NCI-H1048 (cell line): ENCODE data around the gene MUC20.
"Not testable (repeated sequence)": the region's sequence is repeated elsewhere in the genome, so short reads cannot be mapped to it uniquely, and the experiment has no call there.

ENCODE experiments used
- DNase-seq: peaks from one replicate; lab custom pipeline; 2025; lab: John Stamatoyannopoulos, UW

Gene MUC20

DNA sequence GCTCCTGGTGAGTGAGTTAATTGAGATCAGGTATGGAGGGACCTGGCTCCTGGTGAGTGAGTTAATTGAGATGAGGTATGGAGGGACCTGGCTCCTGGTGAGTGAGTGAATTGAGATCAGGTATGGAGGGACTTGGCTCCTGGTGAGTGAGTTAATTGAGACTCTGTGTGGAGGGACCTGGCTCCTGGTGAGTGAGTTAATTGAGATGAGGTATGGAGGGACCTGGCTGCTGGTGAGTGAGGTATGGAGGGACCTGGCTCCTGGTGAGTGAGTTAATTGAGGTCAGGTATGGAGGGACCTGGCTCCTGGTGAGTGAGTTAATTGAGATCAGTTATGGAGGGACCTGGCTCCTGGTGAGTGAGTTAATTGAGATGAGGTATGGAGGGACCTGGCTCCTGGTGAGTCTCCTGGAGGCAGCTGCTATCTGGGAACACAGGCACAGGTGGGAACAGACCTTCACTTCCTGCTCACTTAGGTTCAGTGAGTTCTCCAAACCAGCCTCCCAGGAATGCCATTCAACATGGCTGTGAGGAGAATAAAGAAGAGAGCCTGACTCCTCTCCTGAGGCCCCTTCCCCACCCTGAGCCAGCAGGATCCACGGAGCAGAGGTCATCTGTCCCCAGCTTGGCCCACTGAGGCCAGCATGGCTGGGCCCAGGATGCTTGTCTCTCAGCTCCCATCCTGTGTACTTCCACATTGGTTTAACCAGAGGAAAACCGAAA is 9.5 kb upstream of the MUC20 start:
- DNase-seq: not testable (repeated sequence)

DNA sequence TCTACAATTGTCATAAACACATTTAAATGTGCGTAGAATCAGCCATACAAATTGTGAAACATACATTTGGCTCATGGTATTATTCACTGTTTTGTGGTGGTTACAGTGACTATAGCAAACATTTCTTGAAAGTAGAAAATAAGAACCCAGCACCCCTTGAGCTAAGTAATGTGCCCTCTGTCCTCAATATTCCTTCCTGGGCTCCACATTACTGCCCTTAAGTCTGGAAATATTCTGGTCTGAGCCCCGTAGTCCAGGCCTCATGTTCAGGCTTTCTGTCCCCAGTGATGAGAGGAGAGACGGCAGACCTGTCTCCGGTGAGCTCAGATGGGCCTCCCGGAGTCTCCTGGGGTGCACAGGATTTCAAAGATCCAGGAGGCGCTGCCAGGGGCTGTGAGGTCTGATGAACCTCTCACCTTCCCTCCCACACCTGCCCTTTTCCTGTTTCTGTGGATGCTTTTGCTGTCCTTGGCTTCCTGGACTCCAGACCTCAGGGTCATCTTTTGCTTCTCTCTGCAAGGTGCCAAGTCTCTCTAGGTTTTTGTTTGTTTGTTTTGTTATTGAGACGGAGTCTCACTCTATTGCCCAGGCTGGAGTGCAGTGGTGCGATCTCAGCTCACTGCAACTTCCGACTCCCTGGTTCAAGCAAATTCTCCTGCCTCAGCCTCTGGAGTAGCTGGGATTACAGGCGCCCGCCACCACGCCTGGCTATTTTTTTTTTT is 8.8 kb upstream of the MUC20 start:
- no peak for DNase-seq

DNA sequence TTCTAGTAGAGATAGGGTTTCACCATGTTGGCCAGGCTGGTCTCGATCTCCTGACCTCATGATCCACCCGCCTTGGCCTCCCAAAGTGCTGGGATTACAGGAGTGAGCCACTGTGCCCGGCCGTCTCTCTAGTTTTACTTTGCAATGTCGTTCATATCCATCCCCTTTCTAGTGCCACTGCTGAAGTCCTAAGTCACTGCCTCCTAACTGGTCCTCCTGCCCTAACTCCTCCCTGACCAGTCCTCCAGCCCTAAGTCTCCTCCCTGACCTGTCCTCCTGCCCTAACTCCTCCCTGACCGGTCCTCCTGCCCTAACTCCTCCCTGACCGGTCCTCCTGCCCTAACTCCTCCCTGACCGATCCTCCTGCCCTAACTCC is 8.3 kb upstream of the MUC20 start:
- not testable (repeated sequence) for DNase-seq

DNA sequence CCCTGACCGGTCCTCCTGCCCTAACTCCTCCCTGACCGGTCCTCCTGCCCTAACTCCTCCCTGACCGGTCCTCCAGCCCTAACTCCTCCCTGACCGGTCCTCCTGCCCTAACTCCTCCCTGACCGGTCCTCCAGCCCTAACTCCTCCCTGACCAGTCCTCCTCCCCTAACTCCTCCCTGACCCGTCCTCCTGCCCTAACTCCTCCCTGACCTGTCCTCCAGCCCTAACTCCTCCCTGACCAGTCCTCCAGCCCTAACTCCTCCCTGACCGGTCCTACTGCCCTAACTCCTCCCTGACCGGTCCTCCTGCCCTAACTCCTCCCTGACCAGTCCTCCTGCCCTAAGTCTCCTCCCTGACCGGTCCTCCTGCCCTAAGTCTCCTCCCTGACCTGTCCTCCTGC is 7.6 kb upstream of the MUC20 start:
- DNase-seq: not testable (repeated sequence)

DNA sequence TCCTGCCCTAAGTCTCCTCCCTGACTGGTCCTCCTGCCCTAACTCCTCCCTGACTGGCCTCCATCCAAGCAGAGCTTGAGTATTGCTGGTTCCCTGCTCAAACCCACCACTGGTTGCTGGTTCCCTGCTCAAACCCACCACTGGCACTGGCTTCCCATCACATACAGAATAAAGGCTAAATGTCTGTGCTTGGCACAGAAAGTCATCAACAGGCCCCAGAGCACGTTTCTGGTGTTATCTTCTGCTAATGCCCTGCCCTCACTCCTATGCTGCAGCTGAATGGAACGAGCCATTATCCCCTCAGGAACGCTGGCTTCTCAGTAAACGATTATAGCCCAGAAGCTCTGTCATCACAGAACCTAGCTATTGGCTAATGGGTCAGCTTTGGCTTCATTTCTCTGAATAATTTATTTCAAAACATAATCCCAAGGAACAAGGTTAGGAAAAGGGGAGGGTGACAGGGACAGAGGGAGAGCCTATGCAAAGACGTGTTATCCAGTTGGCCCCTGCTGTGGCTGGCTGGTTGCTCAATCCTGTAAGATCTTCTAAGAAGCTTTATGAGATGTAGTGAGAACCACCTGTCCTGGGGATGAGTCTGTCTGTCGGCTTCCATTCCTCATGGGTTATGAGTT is 6.3 kb upstream of the MUC20 start:
- no peak for DNase-seq

DNA sequence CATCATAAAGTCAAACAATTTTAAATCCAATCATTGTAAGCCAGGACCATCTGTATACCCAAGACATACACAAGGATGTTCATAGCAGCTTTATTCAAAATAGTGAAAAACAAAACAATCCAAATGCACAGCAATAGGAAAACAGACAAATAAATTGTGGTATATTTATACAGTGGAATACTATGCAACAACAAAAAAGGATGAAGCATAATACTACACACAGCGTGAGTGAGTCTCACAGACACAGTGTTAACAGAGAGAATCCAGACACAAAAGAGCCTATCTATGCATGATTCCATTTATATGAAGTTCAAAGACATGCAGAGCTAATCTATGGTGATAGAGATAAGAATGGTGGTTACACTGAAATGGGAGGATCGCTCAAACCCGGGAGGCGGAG is 5.6 kb upstream of the MUC20 start:
- no peak for DNase-seq

DNA sequence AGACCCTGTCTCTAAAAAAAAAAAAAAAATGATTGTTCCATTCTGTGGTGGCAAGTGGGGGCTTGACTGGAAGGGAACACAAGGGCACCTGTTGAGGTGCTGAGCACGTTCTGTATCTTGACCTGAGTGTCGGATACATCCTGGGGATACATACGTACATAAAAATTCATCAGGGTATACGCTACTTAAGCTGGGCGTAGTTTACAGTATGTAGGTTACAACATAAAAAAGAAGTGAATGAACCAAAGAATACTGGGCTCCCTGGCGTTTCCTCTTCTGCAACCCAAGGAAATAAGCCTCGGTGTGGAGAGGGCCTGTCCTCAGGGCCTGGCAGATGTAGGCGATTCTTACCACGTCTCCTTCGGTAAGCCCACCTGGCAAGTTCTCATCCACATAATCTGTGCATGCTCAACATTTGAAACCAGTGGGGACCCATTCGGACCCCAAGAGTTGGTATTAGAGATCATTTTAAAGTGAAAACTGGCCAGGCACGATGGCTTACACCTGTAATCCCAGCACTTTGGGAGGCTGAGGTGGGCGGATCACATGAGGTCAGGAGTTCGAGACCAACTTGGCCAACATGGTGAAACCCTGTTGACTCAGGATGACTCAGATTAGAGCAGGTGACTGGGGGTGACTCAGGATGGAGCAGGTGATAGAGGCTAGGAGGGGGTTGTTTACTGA is 5.1 kb upstream of the MUC20 start:
- no peak for DNase-seq

DNA sequence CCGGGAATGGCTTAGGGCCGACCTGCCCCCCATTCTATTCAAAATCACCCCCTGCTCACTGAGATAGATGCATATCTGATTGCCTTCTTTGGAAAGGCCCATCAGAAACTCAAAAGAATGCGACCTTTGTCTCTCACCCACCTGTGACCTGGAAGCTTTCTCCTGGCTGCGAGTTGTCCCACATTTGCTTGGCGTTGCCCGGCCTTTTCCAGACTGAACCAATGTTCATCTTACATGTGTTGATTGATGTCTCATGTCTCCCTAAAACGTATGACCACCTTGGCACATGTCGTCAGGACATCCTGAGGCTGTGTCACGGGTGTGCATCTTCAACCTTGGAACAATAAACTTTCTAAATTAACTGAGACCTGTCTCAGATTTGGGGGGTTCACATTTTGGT is 3.4 kb upstream of the MUC20 start:
- no peak for DNase-seq

DNA sequence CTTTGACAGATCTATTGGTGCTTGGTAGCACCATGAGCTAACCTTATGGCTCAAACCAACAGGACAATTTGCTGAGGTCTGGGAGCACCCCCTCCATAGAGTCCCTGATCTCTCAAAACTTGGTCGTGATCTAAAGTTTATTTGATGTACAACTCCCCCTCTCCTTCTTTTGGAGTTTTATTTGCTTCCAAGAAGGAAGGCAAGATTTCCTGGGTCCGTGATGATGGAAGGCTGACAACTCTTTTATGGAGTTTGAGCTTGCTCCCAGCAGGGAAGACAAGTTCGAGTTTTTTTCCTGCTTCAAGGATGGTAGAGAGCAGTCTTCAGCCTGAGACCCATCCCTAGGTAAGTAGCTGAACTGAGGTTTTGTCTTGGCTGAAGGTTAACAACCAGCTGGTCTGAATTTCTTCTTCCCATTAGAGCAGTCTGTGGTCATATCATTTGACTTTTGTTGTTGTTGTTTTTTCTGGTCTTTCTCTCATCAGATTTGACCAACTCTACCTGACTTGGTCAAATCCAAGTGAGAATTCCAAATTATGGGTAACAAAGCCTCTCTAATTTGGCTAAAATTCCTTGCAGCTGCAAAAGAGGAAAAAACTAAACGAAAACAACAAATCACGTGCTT is 2.8 kb upstream of the MUC20 start:
- DNase-seq: no peak

DNA sequence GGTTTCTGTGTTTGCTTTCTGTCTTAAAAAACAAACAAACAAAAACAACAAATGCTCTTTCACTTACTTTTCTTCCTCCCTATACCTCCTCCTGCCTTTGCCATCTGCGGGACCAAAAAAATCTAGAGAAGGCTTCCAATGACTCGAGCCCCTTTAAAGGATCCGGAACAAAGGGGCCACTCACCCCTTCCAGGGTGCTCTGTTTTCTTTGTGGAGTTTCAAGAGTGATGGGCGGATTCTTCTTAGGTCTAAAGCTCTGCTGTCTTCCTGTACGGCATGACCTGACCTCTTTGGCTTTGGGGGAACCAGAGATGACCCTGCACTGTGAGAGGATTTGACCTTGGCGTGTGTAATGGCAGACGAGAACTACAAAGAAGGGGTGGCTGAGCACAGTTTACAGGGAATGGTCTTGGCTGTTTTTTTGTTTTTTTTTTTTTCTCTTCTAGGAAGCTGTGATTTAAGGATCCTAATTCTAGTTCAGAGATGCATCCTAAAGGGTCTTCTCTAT is 2.2 kb upstream of the MUC20 start:
- DNase-seq: no peak

DNA sequence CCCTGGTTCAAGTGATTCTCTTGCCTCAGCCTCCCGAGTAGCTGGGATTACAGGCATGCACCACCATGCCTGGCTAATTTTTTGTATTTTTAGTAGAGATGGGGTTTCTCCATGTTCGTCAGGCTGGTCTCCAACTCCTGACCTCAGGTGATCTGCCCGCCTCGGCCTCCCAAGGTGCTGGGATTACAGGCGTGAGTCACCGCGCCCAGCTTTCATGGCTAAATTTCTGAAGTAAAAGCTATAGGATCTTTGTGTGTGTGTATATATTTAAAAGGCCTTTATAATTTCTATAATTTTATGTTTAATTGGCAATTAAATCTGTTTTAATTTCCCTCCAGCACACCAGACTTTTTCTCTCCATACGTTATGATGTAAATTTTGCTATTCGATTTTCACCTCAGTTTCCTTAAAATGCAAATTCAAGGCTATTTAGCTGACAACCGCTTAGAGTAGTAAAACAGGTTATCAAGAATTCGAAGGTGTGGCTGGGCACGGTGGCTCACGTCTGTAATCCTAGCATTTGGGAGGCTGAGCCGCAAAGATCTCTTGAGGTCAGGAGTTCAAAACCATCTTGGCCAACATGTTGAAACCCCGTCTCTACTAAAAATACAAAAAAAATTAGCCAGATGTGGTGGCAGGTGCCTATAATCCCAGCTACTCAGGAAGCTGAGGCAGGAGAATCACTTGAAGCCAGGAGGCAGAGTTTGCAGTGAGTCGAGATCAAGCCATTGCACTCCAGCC is 1.1 kb upstream of the MUC20 start:
- DNase-seq: not testable (repeated sequence)

DNA sequence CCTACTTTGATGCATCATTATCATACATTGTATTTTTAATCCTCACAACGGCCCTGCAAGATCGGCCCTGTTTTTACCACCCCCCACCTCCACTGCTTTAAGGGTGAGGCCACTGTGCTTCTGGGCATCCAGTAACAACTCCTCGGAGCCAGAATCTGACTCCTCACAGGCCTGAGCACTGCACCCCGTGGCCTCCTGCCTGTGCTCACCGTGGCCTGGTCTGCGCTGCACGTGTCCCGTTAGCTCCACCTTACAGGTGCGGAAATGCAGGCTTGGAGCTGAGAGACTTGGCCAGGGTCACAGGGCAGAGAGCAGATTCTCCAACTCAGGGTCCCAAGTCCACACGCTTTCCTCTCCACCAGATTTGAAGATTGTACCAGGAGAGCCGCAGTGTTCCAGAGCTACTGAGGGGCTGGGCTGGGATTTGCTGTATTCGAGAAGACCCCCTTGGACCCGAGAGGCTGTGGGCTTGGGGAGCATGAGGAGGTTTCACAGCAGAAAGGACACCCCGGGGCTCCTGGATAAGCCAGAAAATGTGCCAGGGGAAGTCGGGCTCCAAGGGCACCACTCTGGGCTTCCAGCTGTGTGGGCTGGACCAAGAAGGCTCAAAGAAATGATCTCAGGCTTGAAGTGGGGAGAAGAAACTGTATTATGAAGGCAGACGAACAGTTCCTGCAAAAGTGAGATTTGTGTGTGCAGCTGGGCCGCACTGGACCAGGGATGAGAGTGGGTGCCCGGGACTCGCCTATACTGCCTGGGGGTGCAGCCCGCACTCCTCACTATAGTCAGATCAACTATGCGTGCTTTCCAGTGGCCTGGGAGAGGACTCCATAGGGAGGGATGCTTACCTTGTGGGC is 1.6 kb downstream of the MUC20 start:
- not testable (repeated sequence) for DNase-seq

DNA sequence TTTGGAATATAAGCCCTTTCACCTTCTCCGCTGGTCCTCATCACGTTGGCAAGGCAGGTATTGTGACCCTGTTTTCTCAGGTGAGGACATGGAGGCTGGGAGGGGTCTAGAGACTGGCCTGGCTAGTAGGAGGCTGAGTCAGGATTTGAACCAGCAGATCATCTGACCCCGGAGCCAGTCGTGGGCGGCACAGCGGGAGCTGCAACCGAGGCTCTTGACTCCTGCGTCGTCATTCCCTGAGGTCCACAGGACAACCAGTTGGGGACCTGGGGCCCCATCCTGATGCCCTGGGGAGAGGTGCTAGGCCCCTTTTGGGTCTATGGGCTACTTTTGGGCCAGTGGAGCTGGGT is 2.2 kb downstream of the MUC20 start:
- not testable (repeated sequence) for DNase-seq

DNA sequence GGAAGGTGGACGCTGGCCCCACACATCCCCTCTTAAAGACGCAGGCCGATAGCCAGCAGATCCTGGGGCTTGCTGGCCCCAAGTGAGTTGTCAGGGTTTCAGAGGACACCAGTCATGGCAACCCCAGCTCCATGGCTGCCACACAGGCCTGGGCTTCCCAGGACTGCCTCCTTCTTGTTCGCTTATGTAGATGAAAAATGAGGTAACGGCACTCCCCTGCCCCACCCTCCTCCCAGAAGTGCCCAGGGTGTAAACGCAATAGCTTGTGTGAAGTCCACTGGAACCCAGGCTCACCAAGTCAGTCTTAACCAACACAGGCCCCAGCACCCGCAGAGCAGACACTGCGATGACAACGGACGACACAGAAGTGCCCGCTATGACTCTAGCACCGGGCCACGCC is 3.6 kb downstream of the MUC20 start:
- not testable (repeated sequence) for DNase-seq

DNA sequence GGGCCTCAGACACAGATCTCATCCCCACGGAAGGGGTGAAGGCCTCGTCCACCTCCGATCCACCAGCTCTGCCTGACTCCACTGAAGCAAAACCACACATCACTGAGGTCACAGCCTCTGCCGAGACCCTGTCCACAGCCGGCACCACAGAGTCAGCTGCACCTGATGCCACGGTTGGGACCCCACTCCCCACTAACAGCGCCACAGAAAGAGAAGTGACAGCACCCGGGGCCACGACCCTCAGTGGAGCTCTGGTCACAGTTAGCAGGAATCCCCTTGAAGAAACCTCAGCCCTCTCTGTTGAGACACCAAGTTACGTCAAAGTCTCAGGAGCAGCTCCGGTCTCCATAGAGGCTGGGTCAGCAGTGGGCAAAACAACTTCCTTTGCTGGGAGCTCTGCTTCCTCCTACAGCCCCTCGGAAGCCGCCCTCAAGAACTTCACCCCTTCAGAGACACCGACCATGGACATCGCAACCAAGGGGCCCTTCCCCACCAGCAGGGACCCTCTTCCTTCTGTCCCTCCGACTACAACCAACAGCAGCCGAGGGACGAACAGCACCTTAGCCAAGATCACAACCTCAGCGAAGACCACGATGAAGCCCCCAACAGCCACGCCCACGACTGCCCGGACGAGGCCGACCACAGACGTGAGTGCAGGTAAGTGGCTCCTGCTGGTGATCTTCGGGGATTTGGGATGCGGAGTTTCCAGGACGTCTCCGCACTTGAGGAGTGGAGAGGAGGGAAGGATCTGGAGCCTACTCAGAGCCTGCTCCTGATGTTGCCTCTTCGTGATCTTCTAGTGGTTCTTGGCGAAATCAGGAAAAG is 5.3 kb downstream of the MUC20 start:
- not testable (repeated sequence) for DNase-seq

DNA sequence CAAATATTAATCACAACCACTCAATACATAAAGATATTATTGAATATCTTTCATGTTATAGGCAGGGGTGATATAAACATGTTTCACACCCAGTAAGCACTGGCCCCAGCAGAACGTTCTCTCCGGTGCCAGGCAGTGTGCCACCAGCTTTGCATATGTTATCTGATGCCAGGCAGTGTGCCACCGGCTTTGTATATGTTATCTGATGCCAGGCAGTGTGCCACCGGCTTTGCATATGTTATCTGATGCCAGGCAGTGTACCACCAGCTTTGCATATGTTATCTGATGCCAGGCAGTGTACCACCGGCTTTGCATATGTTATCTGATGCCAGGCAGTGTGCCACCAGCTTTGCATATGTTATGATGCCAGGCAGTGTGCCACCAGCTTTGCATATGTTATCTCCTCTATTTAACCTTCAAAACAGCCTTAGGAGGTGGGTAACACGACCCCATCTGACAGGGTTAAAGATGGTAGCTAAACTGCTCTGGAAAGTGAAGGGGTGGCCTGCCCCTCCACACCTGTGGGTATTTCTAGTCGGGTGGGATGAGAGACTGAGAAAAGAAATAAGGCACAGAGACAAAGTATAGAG is 6.9 kb downstream of the MUC20 start:
- no peak for DNase-seq

DNA sequence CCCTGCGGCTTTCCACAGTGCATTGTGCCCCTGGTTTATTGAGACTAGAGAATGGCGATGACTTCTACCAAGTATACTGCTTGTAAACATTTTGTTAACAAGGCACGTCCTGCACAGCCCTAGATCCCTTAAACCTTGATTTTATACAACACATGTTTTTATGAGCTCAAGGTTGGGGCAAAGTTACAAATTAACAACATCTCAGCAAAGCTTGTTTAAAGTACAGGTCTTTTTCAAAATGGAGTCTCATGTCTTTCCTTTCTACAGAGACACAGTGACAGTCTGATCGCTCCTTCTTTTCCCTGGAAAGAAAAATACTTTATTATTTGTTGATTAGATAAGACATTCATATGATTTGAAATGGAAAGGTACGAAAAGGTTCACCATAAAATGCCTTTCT is 8.0 kb downstream of the MUC20 start:
- not testable (repeated sequence) for DNase-seq

DNA sequence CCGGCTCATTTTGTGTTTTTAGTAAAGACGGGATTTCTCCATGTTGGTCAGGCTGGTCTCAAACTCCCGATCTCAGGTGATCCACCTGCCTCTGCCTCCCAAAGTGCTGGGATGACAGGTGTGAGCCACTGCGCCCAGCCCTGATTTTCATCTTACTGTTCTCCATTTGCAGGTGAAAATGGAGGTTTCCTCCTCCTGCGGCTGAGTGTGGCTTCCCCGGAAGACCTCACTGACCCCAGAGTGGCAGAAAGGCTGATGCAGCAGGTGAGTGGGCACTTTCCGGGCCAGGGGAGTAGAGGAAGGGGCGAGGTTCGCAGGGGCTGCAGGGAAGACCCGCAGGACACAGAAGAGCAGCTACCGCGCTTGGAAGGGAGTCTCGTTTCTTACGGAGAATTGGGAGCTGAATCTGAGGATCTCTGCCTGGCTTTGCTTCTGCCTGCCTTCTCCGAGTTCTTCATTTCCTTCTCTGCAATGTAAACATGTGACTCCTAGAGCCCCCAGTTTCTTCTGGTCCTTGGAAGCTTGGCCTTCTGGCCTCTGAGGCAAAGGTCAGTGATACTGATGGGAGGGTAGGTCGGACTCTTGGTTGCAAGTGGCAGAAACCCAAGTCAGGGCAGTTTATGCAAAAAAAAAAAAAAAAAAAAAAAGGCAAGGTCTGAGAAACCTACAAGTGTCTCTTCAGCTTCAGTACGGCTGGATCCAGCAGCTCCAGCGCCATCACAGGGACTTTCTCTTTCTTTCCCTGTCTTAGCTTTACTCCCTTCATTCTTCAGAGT is 8.9 kb downstream of the MUC20 start:
- no peak for DNase-seq
